IPS-NIHi11 (cell line): ENCODE results near the gene RAPGEF3.
A peak's percentile ranks its signal among the peaks of the same experiment; 100 is the strongest.

Source experiments
- DNase-seq: peaks from one replicate; pipeline ENCODE4 v3.0.0; 2012; ENCODE audit warnings: mixed read lengths, low spot score

The RAPGEF3 gene

DNA sequence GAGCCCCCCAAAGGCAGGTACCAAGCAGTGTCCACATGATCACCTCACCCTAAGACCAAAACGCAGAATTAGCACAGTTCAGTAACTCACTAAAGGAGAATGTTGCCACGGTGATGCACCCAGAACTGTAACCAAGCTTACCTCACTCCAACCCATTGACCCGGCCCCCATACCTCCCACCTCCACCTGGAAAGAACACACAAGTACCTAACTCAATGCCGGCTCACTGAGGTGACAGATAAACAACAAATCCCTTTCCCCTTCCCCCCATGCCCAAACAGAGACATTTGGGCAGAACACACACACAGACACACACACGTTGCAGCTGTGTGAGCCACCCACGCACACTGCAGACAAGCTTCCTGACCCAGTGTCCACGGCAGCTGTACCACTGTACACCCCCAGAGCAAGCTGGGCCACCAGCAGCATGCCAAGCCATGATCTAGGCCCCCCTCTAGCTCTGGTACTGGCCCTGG is 1.3 kb downstream of the RAPGEF3 start:
- DNase-seq = no peak

DNA sequence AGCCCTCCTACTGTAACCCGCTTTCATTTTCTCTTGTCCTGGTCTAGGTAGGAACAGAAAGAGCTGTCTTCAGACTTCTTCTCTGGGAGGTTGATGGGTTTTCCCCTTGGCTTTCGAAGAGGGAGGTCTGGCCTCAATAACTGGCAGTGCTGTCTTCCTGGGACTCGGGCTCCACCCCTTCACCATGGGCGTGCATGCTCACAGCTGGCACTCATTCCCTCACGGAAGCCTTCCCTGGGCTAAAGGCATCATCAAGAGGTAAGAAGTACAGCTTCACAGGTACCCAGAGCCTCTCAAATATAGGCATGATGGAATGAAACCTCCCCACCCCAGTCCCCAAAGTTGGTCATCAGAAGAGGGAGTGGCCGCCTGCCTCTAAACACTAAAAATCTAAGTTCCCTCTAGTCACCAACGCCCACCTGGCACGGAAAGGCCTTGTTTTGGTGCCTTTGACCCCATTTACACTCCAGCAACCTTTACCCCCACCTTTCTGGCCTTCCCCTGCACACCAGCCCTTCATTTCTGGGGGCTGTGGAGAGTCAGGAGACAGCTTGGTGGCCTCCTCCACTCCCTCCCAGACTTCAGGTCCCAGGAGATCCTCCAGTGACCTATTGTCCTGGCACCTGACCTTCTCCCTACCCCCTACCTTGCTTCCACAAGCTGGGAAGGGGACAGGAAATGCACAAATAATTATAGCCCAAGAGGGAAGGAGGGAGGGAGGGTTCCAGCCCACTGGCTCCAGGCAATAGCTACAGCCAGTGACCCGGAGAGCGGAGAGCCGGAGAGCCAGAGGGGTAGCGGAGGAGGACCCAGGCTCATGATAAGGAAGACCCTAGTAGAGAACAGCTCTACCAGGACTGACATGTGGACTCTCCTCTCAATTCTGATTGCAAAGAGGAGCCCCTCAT is 2.8 kb downstream of the RAPGEF3 start:
- no peak for DNase-seq

DNA sequence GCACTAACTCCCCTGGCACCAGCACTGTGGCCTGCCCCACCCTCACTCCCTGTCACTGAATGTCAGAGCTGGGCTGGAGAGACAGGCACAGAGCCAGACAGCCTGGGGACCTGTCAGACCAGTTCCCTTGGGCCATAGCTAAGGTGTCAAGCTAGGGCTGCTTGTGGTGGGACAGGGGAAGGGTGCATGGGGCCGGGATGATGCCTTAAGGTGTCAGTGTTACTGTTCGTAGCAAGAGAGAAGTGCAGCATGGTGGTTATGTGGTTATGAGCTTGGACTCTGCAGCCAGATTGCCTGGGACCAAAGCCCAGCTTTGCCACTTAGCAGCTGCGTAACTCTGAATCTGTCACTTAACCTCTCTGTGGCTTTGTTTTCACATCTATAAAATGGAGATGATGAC is 3.8 kb downstream of the RAPGEF3 start:
- DNase-seq = no peak

DNA sequence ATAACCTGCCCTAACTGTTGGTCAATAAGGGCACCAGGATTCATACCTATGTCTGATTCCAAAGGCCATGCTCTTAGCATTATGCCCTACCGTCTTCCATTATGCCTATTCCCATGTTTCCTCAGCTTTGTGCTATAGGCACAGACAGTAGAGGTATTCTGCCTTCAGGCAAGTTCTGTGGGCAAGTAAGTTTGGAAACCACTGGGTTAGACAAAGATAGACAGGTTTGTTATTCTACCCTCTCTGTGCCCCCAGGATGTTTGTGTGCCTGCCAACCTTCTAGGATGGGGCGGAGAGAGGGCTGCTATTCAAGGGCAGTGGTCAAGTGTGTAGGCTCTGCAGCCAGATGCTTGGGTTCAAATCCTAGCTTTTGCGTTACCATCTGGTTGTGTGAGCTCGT is 4.6 kb downstream of the RAPGEF3 start:
- no peak for DNase-seq

- DNase-seq = peak; percentile 75
Measured at GRCh38 chr12:47753021-47754001, 5.4 kb downstream of the RAPGEF3 start.

- no peak for DNase-seq
Measured at GRCh38 chr12:47752552-47752951, 6.1 kb downstream of the RAPGEF3 start.

DNA sequence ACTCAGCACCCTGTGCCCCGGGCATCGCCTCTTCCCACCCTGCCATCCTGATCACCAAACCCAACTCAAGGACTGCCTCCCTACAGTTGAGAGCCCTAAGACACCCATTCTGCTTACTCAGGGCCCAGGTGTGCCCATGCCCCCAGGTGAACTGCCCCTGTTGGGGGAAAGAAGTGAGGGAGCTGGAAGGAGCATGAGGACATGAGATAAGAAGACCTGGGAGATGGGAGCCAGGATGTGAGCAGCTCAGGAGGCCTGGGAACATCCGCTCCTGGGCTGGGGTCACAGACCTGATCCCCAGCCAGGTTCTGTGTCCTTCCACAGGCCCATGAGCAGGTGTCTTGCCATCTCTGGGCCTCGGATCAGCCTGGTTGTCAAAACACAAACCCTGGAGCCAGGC is 6.6 kb downstream of the RAPGEF3 start:
- no peak for DNase-seq

DNA sequence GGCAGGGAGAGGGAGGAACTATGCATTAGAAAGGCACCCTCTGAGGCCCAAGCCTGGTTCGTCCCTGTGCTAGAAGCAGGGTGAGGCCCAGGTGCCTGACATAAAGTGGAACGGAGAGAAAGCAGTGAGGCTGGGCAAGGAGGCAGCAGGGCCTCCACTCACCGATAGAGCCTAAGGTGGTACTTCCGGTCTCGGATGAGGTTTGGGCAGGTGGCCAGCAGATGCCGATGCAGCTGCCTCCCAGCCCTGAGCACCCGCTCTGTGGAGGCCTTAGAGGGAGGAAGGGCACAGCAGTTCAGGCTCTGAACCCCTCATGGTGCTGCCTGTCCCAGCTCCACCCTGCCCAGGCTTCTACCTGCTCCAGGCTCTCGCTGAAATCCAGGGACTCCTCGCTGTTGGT is 7.1 kb downstream of the RAPGEF3 start:
- no peak for DNase-seq

- DNase-seq = no peak
Measured at GRCh38 chr12:47750916-47751470, 7.7 kb downstream of the RAPGEF3 start.

GRCh38 chr12:47750229-47750798 is 8.4 kb downstream of the RAPGEF3 start:
- DNase-seq = no peak

DNA sequence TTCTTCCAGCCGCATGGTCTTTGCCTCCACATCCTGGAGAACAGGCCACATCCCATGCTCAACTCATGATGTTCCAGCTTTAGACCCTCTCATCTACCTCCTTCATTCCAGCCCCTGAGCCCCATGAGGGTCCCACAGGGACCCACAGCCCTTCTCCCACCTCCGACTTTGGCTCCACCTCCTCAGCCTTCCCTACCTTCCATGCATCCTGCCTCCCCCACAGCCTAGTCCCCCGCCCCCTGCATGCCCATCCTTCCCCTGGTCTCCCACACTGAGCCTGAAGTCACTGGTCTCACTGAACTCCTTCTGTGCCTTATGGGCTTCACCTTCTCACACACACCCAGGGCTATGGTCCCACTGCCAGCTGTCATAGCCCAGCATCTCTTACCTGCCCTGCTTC is 9.8 kb downstream of the RAPGEF3 start:
- no peak for DNase-seq

GRCh38 chr12:47748507-47748828 is 10.2 kb downstream of the RAPGEF3 start:
- DNase-seq = no peak

GRCh38 chr12:47747596-47748506 is 10.8 kb downstream of the RAPGEF3 start:
- no peak for DNase-seq

GRCh38 chr12:47747126-47747525 is 11.6 kb downstream of the RAPGEF3 start:
- no peak for DNase-seq

GRCh38 chr12:47746523-47746922 is 12.2 kb downstream of the RAPGEF3 start:
- no peak for DNase-seq

GRCh38 chr12:47746073-47746472 is 12.6 kb downstream of the RAPGEF3 start:
- DNase-seq = no peak

DNA sequence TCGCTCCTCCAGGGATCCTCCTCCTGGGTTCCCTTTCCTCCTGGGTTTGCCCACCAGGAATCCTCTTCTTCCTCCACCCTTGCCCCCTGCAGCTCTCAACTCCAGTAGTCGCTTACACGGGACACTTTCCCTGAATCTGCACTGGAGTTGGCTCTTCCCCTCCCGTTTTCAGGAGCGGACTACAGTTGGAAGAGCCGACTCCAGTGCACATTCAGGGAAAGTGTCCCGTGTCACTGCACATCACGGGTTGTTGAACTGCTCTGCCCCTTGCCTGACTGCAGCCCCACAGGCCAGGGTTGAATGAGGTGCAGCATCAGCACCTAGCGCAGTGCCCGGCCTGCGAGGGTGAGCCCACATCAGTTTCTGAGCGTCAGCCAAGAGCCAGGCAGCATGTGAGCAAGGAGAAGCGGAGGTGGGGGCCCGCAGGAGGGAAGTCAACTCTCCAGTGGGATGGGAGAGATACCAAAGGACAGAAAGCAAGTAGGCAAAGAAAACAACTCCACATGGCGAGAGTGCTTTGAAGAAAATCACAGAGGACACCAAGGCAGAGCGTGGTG is 13.1 kb downstream of the RAPGEF3 start:
- DNase-seq = no peak

DNA sequence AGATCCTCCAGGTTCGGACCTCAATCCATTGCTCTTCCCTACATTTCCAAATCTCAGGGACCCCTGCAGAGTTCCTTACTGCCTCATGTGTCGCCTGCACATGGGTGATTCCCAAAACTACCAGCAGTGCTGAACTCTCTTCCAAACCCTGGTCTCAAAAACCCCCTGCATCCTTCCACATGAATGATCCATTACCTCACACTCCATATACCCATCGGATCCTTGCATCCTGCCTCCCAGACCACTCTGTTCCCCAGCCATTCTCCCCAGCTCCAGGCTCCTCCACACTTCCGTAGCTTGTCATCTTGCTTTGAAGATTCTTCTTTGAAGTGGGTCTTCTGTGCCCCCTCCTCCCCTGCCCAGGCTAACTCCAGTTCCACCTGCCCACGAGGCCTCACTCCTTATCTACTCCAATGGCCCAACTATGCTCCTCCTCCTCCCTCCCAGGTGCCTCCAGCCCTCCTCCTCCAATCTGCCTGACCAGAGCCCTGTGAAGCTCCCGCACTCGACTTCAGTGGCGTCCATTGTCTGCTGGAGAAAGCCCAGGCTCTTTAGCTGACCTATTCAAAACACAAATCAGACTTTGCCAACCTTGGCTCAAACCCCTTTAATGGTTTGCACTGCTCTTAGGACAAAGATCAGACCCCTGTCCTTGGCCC is 13.8 kb downstream of the RAPGEF3 start:
- no peak for DNase-seq

DNA sequence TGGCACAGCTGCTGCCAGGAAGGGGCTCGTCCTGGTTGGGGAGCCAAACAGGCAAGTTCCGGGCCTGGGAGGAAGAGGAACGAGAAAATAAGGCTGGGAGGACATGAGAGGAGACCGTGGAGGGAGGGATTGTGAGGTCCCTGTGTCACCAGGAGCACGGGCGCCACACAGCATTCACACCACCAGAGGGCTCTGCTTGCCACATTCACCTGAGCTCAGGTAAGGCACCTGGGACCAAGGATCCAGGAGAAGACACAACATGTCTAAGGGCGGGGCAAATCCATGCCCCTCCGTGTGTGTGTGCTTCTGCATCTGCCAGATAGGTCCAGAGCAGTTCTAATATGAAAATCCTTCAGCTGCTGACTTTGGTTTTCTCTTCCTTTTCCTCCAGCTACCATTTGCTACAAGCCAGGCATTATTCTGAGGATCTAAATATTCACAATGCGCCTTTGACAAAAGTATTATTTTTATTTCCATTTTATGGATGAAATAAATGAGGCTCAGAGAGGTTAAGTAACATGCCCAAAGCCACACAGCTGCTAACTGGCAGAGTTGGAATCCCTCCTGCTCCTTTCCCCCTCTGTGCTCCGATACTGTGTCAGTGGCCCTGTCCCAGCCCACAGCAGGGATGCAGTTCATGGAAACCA is 14.6 kb downstream of the RAPGEF3 start:
- DNase-seq = peak; percentile 88
